Measurements from ENCODE around the gene CENPS.

The CENPS gene

DNA sequence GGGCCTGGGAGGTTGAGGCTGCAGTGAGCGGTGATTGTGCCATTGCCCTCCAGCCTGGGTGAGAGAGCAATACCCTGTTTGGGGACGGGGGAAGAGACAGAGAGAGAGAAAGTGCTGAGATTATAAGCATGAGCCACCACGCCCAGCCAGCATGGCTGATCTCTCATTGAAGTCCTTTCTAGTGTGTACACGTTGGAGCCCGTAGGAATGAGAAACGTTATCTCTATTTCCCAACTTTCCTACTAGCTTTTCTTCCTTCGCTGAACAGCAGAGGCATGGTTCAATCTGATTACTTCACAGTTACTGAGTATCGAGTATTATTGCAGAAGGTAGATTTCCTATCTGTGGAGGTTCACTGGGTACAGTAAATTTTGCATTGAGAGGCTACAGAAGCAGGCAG lies 49.1 kb downstream of the CENPS start:
- no peak for DNase-seq (ENCODE audit: low read depth)
- TF ChIP-seq, protein P1, sequence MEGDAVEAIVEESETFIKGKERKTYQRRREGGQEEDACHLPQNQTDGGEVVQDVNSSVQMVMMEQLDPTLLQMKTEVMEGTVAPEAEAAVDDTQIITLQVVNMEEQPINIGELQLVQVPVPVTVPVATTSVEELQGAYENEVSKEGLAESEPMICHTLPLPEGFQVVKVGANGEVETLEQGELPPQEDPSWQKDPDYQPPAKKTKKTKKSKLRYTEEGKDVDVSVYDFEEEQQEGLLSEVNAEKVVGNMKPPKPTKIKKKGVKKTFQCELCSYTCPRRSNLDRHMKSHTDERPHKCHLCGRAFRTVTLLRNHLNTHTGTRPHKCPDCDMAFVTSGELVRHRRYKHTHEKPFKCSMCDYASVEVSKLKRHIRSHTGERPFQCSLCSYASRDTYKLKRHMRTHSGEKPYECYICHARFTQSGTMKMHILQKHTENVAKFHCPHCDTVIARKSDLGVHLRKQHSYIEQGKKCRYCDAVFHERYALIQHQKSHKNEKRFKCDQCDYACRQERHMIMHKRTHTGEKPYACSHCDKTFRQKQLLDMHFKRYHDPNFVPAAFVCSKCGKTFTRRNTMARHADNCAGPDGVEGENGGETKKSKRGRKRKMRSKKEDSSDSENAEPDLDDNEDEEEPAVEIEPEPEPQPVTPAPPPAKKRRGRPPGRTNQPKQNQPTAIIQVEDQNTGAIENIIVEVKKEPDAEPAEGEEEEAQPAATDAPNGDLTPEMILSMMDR (conservative IDR thresholded peaks at IDR 0.05; ENCODE audit: low read depth, low read length): no peak
- no peak overlapping the region for H3K4me3 ChIP-seq (ENCODE audit: low read length)

DNA sequence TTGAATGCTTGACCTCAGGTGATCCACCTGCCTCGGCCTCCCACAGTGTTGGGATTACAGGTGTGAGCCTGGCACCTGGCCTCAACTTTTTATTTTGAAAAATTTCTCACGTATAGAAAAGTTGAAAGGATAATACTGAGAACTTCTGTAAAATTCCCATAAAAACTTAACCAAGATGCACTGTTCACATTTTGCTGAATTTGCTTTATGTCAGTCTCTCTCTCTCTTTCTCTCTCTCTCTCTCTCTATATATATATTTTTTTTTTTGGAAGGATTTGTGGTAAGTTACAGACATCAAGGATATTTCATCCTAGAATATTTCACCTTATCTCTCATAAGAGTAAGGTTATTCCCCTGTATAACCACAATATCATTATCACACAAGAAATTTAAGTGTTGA lies 50.4 kb downstream of the CENPS start:
- TF ChIP-seq, protein P1 (conservative IDR thresholded peaks at IDR 0.05; ENCODE audit: low read depth, low read length): no peak
- no peak for DNase-seq (ENCODE audit: low read depth)
- no peak overlapping the region for H3K4me3 ChIP-seq (ENCODE audit: low read length)

DNA sequence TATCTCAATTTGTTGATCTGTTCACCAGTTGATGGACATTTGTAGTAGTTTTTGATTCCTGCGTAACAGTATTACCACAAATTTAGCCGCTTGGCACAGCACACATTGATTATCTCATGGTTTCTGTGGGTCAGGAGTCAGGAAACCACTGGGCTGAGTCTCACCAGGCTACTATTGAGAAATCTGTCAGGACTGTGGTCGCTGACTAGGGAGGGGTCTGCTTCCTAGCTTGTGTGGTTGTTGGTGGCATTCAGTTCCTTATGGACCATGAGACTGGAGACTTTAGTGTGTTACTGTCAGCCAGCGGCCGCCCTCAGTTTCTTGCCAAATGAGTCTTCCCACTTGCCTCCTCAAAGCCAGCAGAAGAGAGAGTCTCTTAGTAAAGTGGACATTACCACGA lies 54.3 kb downstream of the CENPS start:
- DNase-seq (ENCODE audit: low read depth): no peak
- TF ChIP-seq, protein P1 (conservative IDR thresholded peaks at IDR 0.05; ENCODE audit: low read depth, low read length): no peak
- no peak overlapping the region for H3K4me3 ChIP-seq (ENCODE audit: low read length)

DNA sequence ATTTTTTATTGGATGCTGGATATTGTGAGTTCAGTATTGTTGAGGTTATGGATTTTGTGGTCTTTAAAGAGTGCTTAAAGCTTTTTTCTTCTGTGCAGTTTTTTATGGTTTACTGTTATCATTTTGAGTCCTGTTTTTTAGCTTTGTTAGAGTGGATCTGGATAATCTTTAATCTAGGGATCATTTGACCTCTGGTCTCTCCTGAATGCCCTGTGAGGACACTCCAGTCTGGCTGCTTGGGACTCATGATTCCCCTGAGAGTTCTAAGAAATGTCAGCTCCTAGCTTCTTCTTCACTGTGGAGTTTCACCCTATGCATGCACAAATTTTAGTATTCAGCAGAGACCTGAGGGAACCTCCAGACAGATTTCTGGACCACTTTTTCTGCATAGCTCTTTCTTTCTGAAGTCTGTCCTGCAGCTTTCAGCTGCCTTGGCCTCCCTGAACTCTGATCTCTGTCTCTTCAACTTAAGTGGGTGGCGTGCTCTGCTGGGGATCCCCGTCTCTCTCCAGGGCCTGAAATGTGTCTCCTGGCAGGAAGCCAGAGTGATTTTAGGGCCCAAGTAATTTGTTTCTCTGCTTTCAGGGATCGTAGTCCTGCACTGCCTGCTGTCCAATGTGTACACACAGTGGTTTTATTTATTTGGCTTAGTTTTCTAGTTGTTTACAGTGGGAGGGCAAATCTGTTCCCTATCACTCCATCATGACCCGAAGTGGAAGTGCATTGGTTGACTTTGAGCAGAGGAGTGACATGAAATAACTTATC lies 59.2 kb downstream of the CENPS start:
- no peak overlapping the region for H3K4me3 ChIP-seq (ENCODE audit: low read length)
- TF ChIP-seq, protein P1 (conservative IDR thresholded peaks at IDR 0.05; ENCODE audit: low read depth, low read length): no peak

DNA sequence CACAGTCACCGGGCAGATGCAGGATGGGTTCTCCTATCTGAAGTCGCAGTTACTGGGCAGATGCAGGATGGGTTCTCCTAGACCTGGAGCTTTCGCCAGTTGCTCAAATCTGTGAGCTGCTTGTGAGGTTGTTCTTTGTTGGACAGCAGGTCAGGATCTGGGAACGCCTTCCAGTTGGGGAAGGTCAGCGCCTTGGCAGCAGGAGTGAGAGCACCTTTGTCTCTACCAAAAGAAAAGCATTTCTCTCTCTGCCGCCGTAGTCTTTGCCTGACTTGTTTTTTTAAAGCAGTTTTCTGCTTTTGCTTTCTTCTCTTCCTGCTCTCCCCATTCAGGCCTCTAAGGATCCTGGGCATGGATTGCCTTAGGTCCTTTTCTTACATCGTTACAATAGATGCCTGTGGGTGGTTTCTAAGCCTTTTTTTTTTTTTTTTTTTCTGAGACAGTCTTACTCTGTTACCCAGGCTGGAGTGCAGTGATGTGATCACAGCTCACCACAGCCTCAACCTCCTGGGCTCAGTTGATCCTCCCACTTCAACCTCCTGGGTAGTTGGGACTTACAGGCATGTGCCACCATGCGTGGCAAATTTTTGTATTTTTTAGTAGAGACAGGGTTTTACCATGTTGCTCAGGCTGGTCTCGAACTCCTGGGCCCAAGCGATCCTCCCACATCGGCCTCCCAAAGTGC lies 60.2 kb downstream of the CENPS start:
- DNase-seq (ENCODE audit: low read depth): no peak
- H3K4me3 ChIP-seq (ENCODE audit: low read length): no peak overlapping the region
- TF ChIP-seq, protein P1 (conservative IDR thresholded peaks at IDR 0.05; ENCODE audit: low read depth, low read length): no peak

More for the DNA sequence above, 59.2 kb downstream of the CENPS start:
- DNase-seq (ENCODE audit: low read depth): no peak

Data from retinal pigment epithelial cell (primary cell).